Measurements from ENCODE around the gene FLRT3. TPM values are rescaled to one million over a fixed set of nuclear protein-coding genes. Genes with fewer than 3 reads are reported as not detected.

The FLRT3 gene
- total RNA-seq, 1 experiment from 2014 or later, result 2.1 TPM

DNA sequence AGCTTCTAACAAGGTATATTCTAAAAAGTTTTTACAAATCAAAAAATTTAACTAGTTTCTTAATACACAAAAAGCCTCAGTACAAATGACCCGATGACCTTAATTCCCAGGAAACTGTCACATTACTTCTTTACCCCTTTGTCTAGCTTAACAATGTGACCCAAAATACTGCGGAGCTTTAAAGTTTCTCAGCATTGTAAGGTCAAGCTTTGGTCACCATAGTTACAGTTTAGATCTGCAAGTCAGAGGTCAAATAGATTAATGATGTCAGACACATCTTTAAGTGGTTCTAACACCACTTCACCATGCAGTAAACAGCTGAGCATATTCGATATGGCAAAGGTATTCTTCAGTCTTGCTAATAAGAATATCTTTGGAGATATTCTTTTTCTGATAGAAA, 36.8 kb upstream of the FLRT3 start:
- Histone ChIP-seq H3K79me1 (ENCODE audit: insufficient read depth, low read depth, low read length, poor library complexity, severe bottlenecking) (no peaks in the 10 kb centered on the region), H3K4me1 (ENCODE audit: insufficient read depth, low read length) (peaks cover 4% of the 10 kb centered on the region; the same call in 1 of the 2 replicates), H2BK5ac (ENCODE audit: insufficient read length, low read length) (no peak overlapping the region), H3K23ac (ENCODE audit: insufficient read length, low read depth, low read length) (no peak overlapping the region), H3K56ac (ENCODE audit: insufficient read length, low read depth, low read length) (no peak overlapping the region), H3K79me2 (ENCODE audit: insufficient read depth, low read length) (no peaks in the 10 kb centered on the region), H2BK20ac (ENCODE audit: low read depth, low read length, poor library complexity, severe bottlenecking) (no peak overlapping the region), H3K4ac (ENCODE audit: low read depth, low read length) (no peak overlapping the region), H2BK12ac (ENCODE audit: insufficient read length, low read depth, low read length) (no peak overlapping the region), H3K9ac (ENCODE audit: extremely low read depth, insufficient read length, low read length) (no peak overlapping the region), H3K23me2 (ENCODE audit: insufficient read length, low read depth, low read length, poor library complexity, severe bottlenecking) (no peaks in the 10 kb centered on the region), H3K18ac (ENCODE audit: insufficient read length, low read depth, low read length) (no peak overlapping the region), H3K9me3 (ENCODE audit: control insufficient read depth, low read depth, low read length) (no peaks in the 10 kb centered on the region), H4K20me1 (ENCODE audit: control insufficient read depth, insufficient read depth, insufficient read length) (no peaks in the 10 kb centered on the region), H3T11ph (ENCODE audit: low read length) (no peak overlapping the region), H2AFZ (ENCODE audit: low read length) (no peak overlapping the region), H3K27ac (ENCODE audit: insufficient read length, low read depth, low read length) (no peak overlapping the region), H4K8ac (replicated peaks; ENCODE audit: insufficient read length, low read depth, low read length) (no peak overlapping the region), H4K91ac (ENCODE audit: insufficient read length, low read depth, low read length) (no peak overlapping the region), H3K27me3 (ENCODE audit: insufficient read depth, low read length) (no peaks in the 10 kb centered on the region), H3K14ac (ENCODE audit: insufficient read depth, low read length) (no peak overlapping the region), H2BK120ac (ENCODE audit: low read depth, low read length, poor library complexity, severe bottlenecking) (no peak overlapping the region), H2AK5ac (ENCODE audit: insufficient read length, low read length) (no peak overlapping the region), H3K4me2 (ENCODE audit: insufficient read depth, insufficient read length, low read length) (no peak overlapping the region), H2BK15ac (ENCODE audit: low read depth, low read length) (no peak overlapping the region), H4K5ac (ENCODE audit: insufficient read length, low read depth, low read length) (no peak overlapping the region)
- Mint-ChIP-seq H3K27ac (no peak overlapping the region), H3K4me1 (peaks cover 9 to 17% of the 10 kb centered on the region in 2 experiments), H3K27me3 (ENCODE audit: low read depth) (no peaks in the 10 kb centered on the region), H3K9me3 (peaks cover 0 to under 1% of the 10 kb centered on the region in 2 experiments; a peak in 1 of 5 replicates), H3K4me3 (no peak overlapping the region), H3K36me3 (ENCODE audit: insufficient read depth in 1 of 3, low read depth in 3 of 3) (peaks cover 0 to under 1% (median 0%) of the 10 kb centered on the region in 3 experiments; a peak in 2 of 7 replicates)
- WGBS (ENCODE audit: extremely low coverage, insufficient read length, low lambda C conversion rate), result no CpG with 5 or more reads among the region's 3 CpGs
- TF ChIP-seq, protein P1, sequence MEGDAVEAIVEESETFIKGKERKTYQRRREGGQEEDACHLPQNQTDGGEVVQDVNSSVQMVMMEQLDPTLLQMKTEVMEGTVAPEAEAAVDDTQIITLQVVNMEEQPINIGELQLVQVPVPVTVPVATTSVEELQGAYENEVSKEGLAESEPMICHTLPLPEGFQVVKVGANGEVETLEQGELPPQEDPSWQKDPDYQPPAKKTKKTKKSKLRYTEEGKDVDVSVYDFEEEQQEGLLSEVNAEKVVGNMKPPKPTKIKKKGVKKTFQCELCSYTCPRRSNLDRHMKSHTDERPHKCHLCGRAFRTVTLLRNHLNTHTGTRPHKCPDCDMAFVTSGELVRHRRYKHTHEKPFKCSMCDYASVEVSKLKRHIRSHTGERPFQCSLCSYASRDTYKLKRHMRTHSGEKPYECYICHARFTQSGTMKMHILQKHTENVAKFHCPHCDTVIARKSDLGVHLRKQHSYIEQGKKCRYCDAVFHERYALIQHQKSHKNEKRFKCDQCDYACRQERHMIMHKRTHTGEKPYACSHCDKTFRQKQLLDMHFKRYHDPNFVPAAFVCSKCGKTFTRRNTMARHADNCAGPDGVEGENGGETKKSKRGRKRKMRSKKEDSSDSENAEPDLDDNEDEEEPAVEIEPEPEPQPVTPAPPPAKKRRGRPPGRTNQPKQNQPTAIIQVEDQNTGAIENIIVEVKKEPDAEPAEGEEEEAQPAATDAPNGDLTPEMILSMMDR (conservative IDR thresholded peaks at IDR 0.05), result no peak
- DNase-seq, result no peak
